Measurements from ENCODE around the gene HSPG2. TPM values are rescaled to one million over a fixed set of nuclear protein-coding genes. Genes with fewer than 3 reads are reported as not detected.

The HSPG2 gene
- total and polyA plus RNA-seq, 2 donors = 10.2 to 37.3 TPM

DNA sequence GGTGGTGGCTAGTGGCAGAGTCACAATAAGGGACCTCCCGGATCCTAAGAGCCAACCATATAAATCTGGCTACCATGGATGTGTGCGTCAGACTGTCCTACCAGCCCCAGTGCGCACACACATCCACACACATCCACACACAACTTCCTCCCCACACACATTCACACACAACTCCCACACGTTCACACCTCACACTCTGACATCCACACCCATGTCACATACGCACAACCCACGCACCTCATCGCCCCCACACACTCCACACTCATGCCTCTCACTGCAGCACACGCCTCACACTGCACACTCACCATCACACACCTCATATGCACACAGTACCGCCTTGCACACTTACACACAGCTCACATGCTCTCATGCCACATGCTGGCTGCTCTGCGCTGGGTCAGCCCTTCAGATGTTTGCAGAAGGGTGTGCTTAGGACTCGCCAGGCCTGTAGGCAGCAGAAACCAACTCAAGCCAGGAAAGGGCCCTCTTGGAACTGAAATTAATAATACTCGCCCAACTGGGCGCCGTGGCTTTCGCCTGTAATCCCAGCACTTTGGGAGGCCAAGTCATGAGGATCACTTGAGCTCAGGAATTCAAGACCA is 122.0 kb downstream of the HSPG2 start:
- H3K27me3 ChIP-seq (ENCODE audit: control insufficient read depth in 2 of 2, insufficient read depth in 1 of 2, low read length in 1 of 2) = peaks cover 15 to 33% of the 10 kb centered on the region in 2 donors
- peaks cover 3% of the 10 kb centered on the region in 2 donors for H3K4me1 ChIP-seq (ENCODE audit: control insufficient read depth in 2 of 2, insufficient read depth in 2 of 2, low read length in 2 of 2)
- H3K9me3 ChIP-seq (ENCODE audit: control insufficient read depth in 2 of 2, insufficient read depth in 1 of 2, low read length in 1 of 2) = no peaks in the 10 kb centered on the region
- no peak for DNase-seq (ENCODE audit: low read depth in 6 of 9, low spot score in 9 of 9)
- no peak overlapping the region for H3K27ac ChIP-seq (ENCODE audit: low read depth in 1 of 2, low read length in 1 of 2)
- H3K4me3 ChIP-seq (ENCODE audit: low read length in 2 of 2) = no peak overlapping the region
- H3K36me3 ChIP-seq (ENCODE audit: control insufficient read depth in 2 of 2, insufficient read depth in 2 of 2, low read length in 1 of 2) = no peaks in the 10 kb centered on the region
- 97% methylated on average over 15 of the region's 15 CpGs for WGBS

DNA sequence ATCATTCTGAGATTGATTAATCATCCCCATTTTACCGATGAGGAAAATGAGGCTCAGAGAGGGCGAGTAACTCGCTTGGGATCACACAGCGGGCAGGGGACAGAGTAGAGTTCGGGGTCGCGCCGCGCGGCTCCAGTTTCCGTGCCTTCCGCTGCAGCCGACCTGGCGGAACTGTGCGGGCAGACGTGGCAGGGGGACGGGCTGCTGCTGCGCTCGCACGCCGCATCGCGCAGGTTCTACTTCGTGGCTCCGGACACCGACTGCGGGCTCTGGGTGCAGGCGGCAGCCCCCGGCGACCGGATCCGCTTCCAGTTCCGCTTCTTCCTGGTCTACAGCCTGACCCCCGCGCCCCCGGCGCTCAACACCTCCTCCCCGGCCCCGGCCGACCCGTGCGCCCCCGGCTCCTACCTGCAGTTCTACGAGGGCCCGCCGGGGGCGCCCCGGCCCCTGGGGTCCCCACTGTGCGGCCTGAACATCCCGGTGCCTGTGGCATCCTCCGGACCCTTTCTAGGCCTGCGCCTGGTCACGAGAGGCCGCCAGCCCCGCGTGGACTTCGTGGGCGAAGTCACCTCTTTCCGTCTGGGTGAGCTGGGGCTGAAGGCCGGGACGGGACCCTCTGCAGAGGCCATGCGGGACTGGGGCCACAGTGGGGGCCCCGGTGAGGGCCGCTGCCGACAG is 122.7 kb downstream of the HSPG2 start:
- Histone ChIP-seq H3K27ac (ENCODE audit: low read depth in 1 of 2, low read length in 1 of 2) (no peak overlapping the region), H3K4me1 (ENCODE audit: control insufficient read depth in 2 of 2, insufficient read depth in 2 of 2, low read length in 2 of 2) (peaks cover 3% of the 10 kb centered on the region in 2 donors), H3K27me3 (ENCODE audit: control insufficient read depth in 2 of 2, insufficient read depth in 1 of 2, low read length in 1 of 2) (peaks cover 15 to 33% of the 10 kb centered on the region in 2 donors), H3K4me3 (ENCODE audit: low read length in 2 of 2) (peak overlapping the region; percentile 35 to 50), H3K36me3 (ENCODE audit: control insufficient read depth in 2 of 2, insufficient read depth in 2 of 2, low read length in 1 of 2) (no peaks in the 10 kb centered on the region), H3K9me3 (ENCODE audit: control insufficient read depth in 2 of 2, insufficient read depth in 1 of 2, low read length in 1 of 2) (no peaks in the 10 kb centered on the region)
- DNase-seq (ENCODE audit: low read depth in 6 of 9, low spot score in 9 of 9) = peak in 2 of 9 donors; percentile 36 to 43
- 16% methylated on average over 65 of the region's 65 CpGs for WGBS

DNA sequence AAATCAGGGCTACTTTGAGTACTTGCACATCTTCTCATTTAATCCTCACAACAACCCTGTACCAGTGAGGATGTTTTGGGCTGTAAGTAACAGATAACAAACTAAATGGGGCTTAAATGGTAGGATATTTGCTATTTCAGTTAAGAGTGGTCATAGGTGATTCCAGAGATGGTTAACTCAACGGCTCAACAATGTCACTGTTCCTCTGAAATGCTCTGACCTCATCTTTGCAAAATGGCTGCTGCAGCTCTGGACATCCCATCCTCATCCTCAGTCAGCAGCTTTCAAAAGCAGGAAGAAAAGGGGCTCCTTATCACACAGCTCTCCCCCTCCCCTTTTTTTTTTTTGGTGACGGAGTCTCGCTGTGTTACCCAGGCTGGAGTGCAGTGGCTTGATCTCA is 123.6 kb downstream of the HSPG2 start:
- Histone ChIP-seq H3K27ac (ENCODE audit: low read depth in 1 of 2, low read length in 1 of 2) (no peak overlapping the region), H3K4me3 (ENCODE audit: low read length in 2 of 2) (no peak overlapping the region), H3K36me3 (ENCODE audit: control insufficient read depth in 2 of 2, insufficient read depth in 2 of 2, low read length in 1 of 2) (no peaks in the 10 kb centered on the region), H3K9me3 (ENCODE audit: control insufficient read depth in 2 of 2, insufficient read depth in 1 of 2, low read length in 1 of 2) (no peaks in the 10 kb centered on the region), H3K4me1 (ENCODE audit: control insufficient read depth in 2 of 2, insufficient read depth in 2 of 2, low read length in 2 of 2) (peaks cover 3% of the 10 kb centered on the region in 2 donors), H3K27me3 (ENCODE audit: control insufficient read depth in 2 of 2, insufficient read depth in 1 of 2, low read length in 1 of 2) (peaks cover 15 to 33% of the 10 kb centered on the region in 2 donors)
- WGBS = 98% methylated on average over 3 of the region's 3 CpGs
- DNase-seq (ENCODE audit: low read depth in 6 of 9, low spot score in 9 of 9) = no peak

DNA sequence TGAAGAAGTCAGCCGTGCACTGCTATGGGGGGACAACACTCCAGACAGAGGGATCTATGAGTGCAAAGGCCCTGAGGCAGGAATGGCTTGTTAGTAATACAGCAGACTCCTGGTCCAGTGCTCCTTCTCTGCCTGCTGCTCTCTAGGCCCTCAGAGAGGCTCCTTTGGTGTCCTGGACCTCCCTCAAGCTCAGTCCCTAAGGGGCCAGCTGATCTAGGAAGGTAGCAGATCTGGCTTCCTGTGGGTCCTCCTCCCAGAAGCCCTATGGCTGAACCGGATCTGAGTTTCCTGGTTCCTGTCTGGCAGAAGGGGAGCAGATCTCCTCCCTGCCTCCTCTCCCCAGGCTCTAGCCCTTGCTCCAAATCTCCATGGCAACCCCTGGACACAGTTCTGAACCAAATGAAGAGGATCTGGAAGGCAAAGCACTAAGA is 125.2 kb downstream of the HSPG2 start, which contains the start of gene LDLRAD2:
Gene LDLRAD2, plus strand, starts transcription at position 391 of the 431 bp plus-strand sequence. CDS start 187 bp downstream, outside the sequence.
- Histone ChIP-seq H3K27ac (ENCODE audit: low read depth in 1 of 2, low read length in 1 of 2) (no peak within 1 kb of the TSS), H3K4me1 (ENCODE audit: control insufficient read depth in 2 of 2, insufficient read depth in 2 of 2, low read length in 2 of 2) (peaks cover 3% of the 10 kb centered on the region in 2 donors), H3K9me3 (ENCODE audit: control insufficient read depth in 2 of 2, insufficient read depth in 1 of 2, low read length in 1 of 2) (no peaks in the 10 kb centered on the region), H3K27me3 (ENCODE audit: control insufficient read depth in 2 of 2, insufficient read depth in 1 of 2, low read length in 1 of 2) (peaks cover 15 to 33% of the 10 kb centered on the region in 2 donors), H3K36me3 (ENCODE audit: control insufficient read depth in 2 of 2, insufficient read depth in 2 of 2, low read length in 1 of 2) (no peaks in the 10 kb centered on the region), H3K4me3 (ENCODE audit: low read length in 2 of 2) (no peak within 1 kb of the TSS)
- 85% methylated on average over 2 of the region's 2 CpGs for WGBS
- no peak for DNase-seq (ENCODE audit: low read depth in 6 of 9, low spot score in 9 of 9)

DNA sequence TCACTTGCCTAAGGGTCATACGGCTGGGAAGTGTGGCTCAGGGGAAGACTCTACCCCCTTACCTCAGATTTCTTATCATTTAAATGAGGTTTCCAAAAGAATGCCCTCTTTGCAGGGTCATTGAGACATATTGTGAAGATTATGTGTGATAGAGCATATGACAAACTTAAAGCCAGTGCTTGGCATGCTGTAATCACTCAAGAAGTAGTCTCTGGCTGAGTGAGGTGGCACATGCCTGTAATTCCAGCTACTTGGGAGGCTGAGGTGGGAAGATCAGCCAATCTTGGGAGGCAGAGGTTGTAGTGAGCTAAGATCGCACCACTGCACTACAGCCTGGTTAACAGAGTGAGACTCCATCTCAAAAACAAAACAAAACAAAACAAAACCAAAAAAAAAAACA is 132.6 kb downstream of the HSPG2 start:
- Histone ChIP-seq H3K27ac (ENCODE audit: low read depth in 1 of 2, low read length in 1 of 2) (no peak overlapping the region), H3K27me3 (ENCODE audit: control insufficient read depth in 2 of 2, insufficient read depth in 1 of 2, low read length in 1 of 2) (no peaks in the 10 kb centered on the region), H3K4me3 (ENCODE audit: low read length in 2 of 2) (no peak overlapping the region), H3K4me1 (ENCODE audit: control insufficient read depth in 2 of 2, insufficient read depth in 2 of 2, low read length in 2 of 2) (no peaks in the 10 kb centered on the region), H3K36me3 (ENCODE audit: control insufficient read depth in 2 of 2, insufficient read depth in 2 of 2, low read length in 1 of 2) (no peaks in the 10 kb centered on the region), H3K9me3 (ENCODE audit: control insufficient read depth in 2 of 2, insufficient read depth in 1 of 2, low read length in 1 of 2) (no peaks in the 10 kb centered on the region)
- WGBS = 91% methylated on average over 2 of the region's 2 CpGs
- no peak for DNase-seq (ENCODE audit: low read depth in 6 of 9, low spot score in 9 of 9)

DNA sequence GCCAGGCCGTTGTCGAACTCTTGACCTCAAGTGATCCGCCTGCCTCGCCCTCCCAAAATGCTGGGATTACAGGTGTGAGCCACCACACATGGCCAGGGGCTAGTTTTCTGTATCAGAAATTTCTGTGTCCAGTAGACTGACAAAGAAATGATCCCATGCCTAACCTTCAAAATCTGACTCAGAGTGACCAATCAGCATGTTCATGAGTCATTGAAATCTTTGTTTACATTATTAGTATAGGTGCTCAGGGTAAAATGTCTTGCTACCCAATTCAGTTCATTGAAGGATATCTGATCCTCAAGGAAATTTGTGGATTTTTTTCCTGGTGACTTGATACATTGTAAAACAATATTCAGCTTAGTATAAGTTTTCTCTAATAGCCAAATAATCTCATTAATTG is 136.0 kb downstream of the HSPG2 start:
- no peaks in the 10 kb centered on the region for H3K27me3 ChIP-seq (ENCODE audit: control insufficient read depth in 2 of 2, insufficient read depth in 1 of 2, low read length in 1 of 2)
- 98% methylated on average over 4 of the region's 4 CpGs for WGBS

DNA sequence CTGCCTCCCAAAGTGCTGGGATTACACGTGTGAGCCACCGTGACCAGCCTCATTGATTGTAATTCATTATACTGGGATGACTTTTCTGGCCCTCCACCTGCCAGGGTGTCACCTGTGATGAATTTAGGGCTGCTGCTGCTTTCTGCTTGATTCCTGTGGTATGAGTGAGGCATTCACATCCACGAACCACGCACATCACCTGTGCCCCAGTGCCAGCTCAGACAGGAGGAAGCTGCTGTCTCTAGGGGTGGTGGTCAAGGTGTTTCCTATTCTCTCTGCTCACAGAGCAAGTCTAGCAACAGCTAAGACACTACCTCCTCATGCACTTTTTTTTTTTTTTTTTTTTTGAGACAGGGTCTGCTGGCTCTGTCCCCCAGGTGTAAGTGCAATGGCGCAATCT is 137.4 kb downstream of the HSPG2 start:
- Histone ChIP-seq H3K36me3 (ENCODE audit: control insufficient read depth in 2 of 2, insufficient read depth in 2 of 2, low read length in 1 of 2) (no peaks in the 10 kb centered on the region), H3K4me1 (ENCODE audit: control insufficient read depth in 2 of 2, insufficient read depth in 2 of 2, low read length in 2 of 2) (no peaks in the 10 kb centered on the region), H3K27me3 (ENCODE audit: control insufficient read depth in 2 of 2, insufficient read depth in 1 of 2, low read length in 1 of 2) (no peaks in the 10 kb centered on the region), H3K9me3 (ENCODE audit: control insufficient read depth in 2 of 2, insufficient read depth in 1 of 2, low read length in 1 of 2) (peaks cover 0 to 6% of the 10 kb centered on the region in 2 donors), H3K4me3 (ENCODE audit: low read length in 2 of 2) (no peak overlapping the region), H3K27ac (ENCODE audit: low read depth in 1 of 2, low read length in 1 of 2) (no peak overlapping the region)
- DNase-seq (ENCODE audit: low read depth in 6 of 9, low spot score in 9 of 9) = no peak
- 59% methylated on average over 5 of the region's 5 CpGs for WGBS

More for the DNA sequence above, 136.0 kb downstream of the HSPG2 start:
- Histone ChIP-seq H3K9me3 (ENCODE audit: control insufficient read depth in 2 of 2, insufficient read depth in 1 of 2, low read length in 1 of 2) (no peaks in the 10 kb centered on the region), H3K4me3 (ENCODE audit: low read length in 2 of 2) (no peak overlapping the region), H3K36me3 (ENCODE audit: control insufficient read depth in 2 of 2, insufficient read depth in 2 of 2, low read length in 1 of 2) (no peaks in the 10 kb centered on the region), H3K4me1 (ENCODE audit: control insufficient read depth in 2 of 2, insufficient read depth in 2 of 2, low read length in 2 of 2) (no peaks in the 10 kb centered on the region), H3K27ac (ENCODE audit: low read depth in 1 of 2, low read length in 1 of 2) (no peak overlapping the region)
- DNase-seq (ENCODE audit: low read depth in 6 of 9, low spot score in 9 of 9) = no peak

DNA sequence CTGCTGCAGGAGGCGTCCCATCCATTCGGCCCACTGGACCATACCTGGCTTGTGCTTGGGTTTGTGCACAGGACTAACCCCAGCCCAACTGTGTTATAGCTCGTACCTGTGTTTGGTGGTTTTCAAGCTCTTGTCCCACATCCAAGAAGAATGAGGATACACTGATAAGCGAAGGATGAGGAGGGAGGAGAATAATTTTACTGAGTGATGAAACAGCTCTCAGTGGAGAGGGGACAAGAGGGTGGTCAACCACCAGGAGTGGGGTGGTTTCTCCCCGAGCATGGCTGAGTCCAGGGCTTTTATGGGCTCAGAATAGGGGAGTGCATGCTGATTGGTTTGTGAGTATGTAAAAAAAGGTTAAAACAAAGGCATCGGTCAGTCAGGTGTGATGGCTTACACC is 142.0 kb downstream of the HSPG2 start:
- H3K27me3 ChIP-seq (ENCODE audit: control insufficient read depth in 2 of 2, insufficient read depth in 1 of 2, low read length in 1 of 2) = no peaks in the 10 kb centered on the region
- no peak for DNase-seq (ENCODE audit: low read depth in 6 of 9, low spot score in 9 of 9)
- H3K27ac ChIP-seq (ENCODE audit: low read depth in 1 of 2, low read length in 1 of 2) = no peak overlapping the region
- no peaks in the 10 kb centered on the region for H3K4me1 ChIP-seq (ENCODE audit: control insufficient read depth in 2 of 2, insufficient read depth in 2 of 2, low read length in 2 of 2)
- 96% methylated on average over 6 of the region's 6 CpGs for WGBS
- no peaks in the 10 kb centered on the region for H3K36me3 ChIP-seq (ENCODE audit: control insufficient read depth in 2 of 2, insufficient read depth in 2 of 2, low read length in 1 of 2)
- H3K9me3 ChIP-seq (ENCODE audit: control insufficient read depth in 2 of 2, insufficient read depth in 1 of 2, low read length in 1 of 2) = peaks cover 0 to 12% of the 10 kb centered on the region in 2 donors
- H3K4me3 ChIP-seq (ENCODE audit: low read length in 2 of 2) = no peak overlapping the region

DNA sequence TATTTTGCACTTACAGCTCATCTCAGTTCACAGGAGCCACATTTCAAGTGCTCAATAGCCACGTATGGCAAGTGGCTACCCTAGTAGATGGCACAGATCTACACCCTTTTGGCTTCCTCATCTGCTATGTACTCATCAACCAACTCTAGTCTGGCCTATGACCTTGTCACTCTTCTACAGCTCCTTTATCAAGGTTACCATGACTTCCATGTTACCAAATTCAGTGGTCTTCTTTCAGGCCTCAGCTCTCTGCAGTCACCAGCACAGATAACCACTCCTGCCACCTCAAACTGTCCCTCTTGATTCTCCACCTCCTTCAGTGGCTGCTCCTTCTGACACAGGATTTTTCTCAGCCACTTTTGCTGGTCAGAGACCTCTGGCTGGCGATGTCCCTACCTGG is 142.5 kb downstream of the HSPG2 start:
- Histone ChIP-seq H3K4me1 (ENCODE audit: control insufficient read depth in 2 of 2, insufficient read depth in 2 of 2, low read length in 2 of 2) (no peaks in the 10 kb centered on the region), H3K36me3 (ENCODE audit: control insufficient read depth in 2 of 2, insufficient read depth in 2 of 2, low read length in 1 of 2) (no peaks in the 10 kb centered on the region), H3K27me3 (ENCODE audit: control insufficient read depth in 2 of 2, insufficient read depth in 1 of 2, low read length in 1 of 2) (no peaks in the 10 kb centered on the region), H3K27ac (ENCODE audit: low read depth in 1 of 2, low read length in 1 of 2) (no peak overlapping the region), H3K4me3 (ENCODE audit: low read length in 2 of 2) (no peak overlapping the region), H3K9me3 (ENCODE audit: control insufficient read depth in 2 of 2, insufficient read depth in 1 of 2, low read length in 1 of 2) (peaks cover 0 to 12% of the 10 kb centered on the region in 2 donors)
- WGBS = over 99% methylated on average over 2 of the region's 2 CpGs
- DNase-seq (ENCODE audit: low read depth in 6 of 9, low spot score in 9 of 9) = no peak
